SJCRH30 (cell line): ENCODE data around the gene GPATCH8. TPM values are rescaled to one million over a fixed set of nuclear protein-coding genes. Genes with fewer than 3 reads are reported as not detected.
"Not testable (repeated sequence)": the region's sequence is repeated elsewhere in the genome, so short reads cannot be mapped to it uniquely, and the experiment has no call there.

Source experiments
- DNase-seq, 2 experiments: peaks; one replicate each; pipeline ENCODE4 v3.0.0-alpha.2; 2015 to 2020
- H3K27ac ChIP-seq: fragments of 250-450 bp; sonication (Bioruptor Pico); 2 replicates; pipeline ENCODE4 v1.5.1; 2020; ENCODE audit warnings: mild to moderate bottlenecking, moderate library complexity
- H3K27me3 ChIP-seq: fragments of 250-450 bp; sonication (Bioruptor Pico); 2 replicates; pipeline ENCODE4 v1.5.1; 2020; ENCODE audit warnings: mild to moderate bottlenecking, moderate library complexity
- H3K36me3 ChIP-seq: fragments of 250-450 bp; sonication (Bioruptor Pico); 2 replicates; pipeline ENCODE4 v1.5.1; 2020; ENCODE audit warnings: mild to moderate bottlenecking, moderate library complexity
- H3K4me1 ChIP-seq: fragments of 250-450 bp; sonication (Bioruptor Pico); 2 replicates; pipeline ENCODE4 v1.5.1; 2020; ENCODE audit warnings: mild to moderate bottlenecking, moderate library complexity
- H3K4me3 ChIP-seq: fragments of 250-450 bp; sonication (Bioruptor Pico); 2 replicates; pipeline ENCODE4 v1.5.1; 2020; ENCODE audit warnings: mild to moderate bottlenecking, moderate library complexity
- H3K9me3 ChIP-seq: fragments of 250-450 bp; sonication (Bioruptor Pico); replicated peaks from 2 replicates; pipeline ENCODE4 v1.5.1; 2020; ENCODE audit warnings: mild to moderate bottlenecking, moderate library complexity
- total RNA-seq: library from RNA; depleted of rRNA; stranded (reverse); fragments of >200 nt; shearing (Covaris generic); gene quantifications from 2 replicates; pipeline ENCODE4 v1.2.3, GENCODE V29; 2014; rRNA removed

Gene GPATCH8
- 22.2 and 24.3 TPM in 2 replicates for total RNA-seq

GRCh38 chr17:44503147-44504029, at the start of gene GPATCH8:
Gene GPATCH8 (minus strand): TSS chr17:44503406. CDS start chr17:44503370, 36 bp downstream.
- DNase-seq = peak; percentile 96 to 97
- Histone ChIP-seq H3K36me3 (peaks cover 6% of the 10 kb centered on the region; the same call in 1 of the 2 replicates), H3K9me3 (no peaks in the 10 kb centered on the region), H3K27me3 (no peaks in the 10 kb centered on the region), H3K4me3 (peak within 1 kb of the TSS; percentile 88), H3K27ac (peak within 1 kb of the TSS; percentile 87), H3K4me1 (peaks cover 3% of the 10 kb centered on the region; the same call in 1 of the 2 replicates)

GRCh38 chr17:44552361-44552760, 49.2 kb upstream of the GPATCH8 start:
- no peak overlapping the region for H3K4me3 ChIP-seq
- no peaks in the 10 kb centered on the region for H3K9me3 ChIP-seq
- DNase-seq = peak in 1 of 2 experiments; percentile 31
- H3K36me3 ChIP-seq = no peaks in the 10 kb centered on the region
- H3K4me1 ChIP-seq = peaks cover 21% of the 10 kb centered on the region
- no peaks in the 10 kb centered on the region for H3K27me3 ChIP-seq
- no peak overlapping the region for H3K27ac ChIP-seq

DNA sequence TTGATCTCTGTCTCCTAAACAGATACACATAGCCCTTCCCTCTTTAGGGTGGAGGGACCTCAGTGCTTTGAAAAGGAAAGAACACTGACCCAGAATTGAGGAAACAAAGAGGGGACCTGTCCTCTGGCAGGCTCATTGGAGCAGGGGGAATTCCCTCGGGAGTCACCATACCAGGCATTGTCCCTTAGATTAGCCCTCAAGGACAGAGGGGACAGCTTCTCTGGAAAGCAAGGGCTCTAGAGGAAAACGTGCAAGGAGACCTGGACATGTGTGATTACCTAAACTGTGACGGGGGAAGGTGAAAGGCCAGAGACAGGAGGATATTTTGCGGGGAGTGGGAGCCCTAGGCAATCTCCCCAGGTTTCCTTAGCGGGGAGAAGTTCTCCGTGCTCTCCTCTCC, 46.5 kb upstream of the GPATCH8 start:
- Histone ChIP-seq H3K4me1 (peaks cover 22% of the 10 kb centered on the region), H3K9me3 (no peaks in the 10 kb centered on the region), H3K27me3 (no peaks in the 10 kb centered on the region), H3K4me3 (no peak overlapping the region), H3K27ac (no peak overlapping the region), H3K36me3 (no peaks in the 10 kb centered on the region)
- DNase-seq = no peak

DNA sequence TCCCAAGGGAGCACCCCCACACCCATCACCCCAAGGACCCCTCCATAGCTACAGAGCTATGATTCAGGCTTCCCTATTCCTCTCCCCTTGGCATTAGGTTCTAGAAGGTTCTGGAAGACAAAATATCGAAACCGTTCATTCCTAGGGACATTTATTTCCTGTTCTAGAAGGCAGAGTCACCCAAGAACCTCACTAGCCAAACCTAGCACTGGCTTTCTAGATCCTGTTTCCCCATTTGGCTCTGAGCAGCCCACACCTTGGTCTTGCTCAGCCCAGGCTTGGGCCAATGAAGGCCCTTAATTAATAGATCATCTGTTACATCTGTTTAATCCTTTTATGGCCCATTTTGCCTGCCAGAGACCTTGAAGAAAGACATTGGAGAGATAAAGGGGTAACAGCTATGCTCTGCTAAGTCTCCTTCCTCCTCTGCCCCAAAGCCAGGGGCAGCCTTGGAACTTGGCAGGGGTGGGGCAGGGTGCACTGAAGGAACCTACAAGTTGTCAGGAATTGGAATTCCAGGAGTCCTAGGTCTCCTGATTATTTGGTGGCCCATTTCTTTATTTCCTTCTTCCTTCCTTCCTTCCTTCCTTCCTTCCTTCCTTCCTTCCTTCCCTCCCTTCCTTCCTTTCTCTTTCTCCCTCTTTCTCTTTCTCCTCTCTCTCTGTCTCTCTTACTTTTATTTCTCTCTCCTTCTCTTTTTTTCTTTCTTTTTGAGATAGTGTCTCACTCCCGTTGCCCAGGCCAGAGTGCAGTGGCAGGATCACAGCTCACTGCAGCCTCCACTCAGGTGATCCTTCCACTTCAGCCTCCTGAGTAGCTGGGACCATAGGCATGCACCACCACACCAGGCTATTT, 45.4 kb upstream of the GPATCH8 start:
- peaks cover 33% of the 10 kb centered on the region for H3K4me1 ChIP-seq
- no peaks in the 10 kb centered on the region for H3K9me3 ChIP-seq
- no peak overlapping the region for H3K27ac ChIP-seq
- H3K36me3 ChIP-seq = no peaks in the 10 kb centered on the region
- H3K27me3 ChIP-seq = no peaks in the 10 kb centered on the region
- DNase-seq = no peak
- no peak overlapping the region for H3K4me3 ChIP-seq

DNA sequence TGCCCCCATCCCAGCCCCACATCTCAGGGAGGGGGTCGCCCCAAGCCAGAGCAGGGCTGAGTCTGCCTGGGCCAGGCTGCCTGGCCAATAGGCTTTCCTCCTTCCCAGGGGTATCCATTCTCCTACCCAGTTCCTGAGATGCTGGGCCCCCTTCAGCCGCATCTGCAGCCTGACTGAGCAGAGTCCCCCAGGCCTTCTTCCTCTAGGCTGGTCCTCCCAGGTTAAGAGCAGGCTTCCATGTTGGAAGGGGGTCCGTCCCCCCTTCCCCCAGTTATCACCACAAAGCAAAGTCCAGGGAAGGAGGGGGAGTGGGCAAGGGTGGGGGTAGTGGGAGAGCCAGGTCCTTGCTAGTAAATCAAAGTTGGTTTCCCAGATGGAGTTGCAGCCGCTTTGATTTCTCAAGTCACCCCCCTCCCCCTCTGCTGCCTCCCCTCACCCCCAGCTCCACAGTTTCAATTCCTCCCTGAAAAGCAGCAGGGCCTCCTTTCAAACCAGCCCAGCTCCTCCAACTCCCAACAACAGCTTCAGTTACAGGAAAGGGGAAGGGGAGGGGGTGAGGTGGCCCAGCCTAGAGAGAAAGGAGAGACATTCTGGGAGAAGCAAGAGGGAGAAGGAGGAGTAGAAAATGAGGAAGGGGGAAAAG, 44.5 kb upstream of the GPATCH8 start:
- peak overlapping the region; percentile 42; the same call in 1 of the 2 replicates for H3K27ac ChIP-seq
- H3K4me1 ChIP-seq = peaks cover 41% of the 10 kb centered on the region
- H3K27me3 ChIP-seq = no peaks in the 10 kb centered on the region
- H3K36me3 ChIP-seq = no peaks in the 10 kb centered on the region
- no peak for DNase-seq
- no peak overlapping the region for H3K4me3 ChIP-seq
- no peaks in the 10 kb centered on the region for H3K9me3 ChIP-seq

DNA sequence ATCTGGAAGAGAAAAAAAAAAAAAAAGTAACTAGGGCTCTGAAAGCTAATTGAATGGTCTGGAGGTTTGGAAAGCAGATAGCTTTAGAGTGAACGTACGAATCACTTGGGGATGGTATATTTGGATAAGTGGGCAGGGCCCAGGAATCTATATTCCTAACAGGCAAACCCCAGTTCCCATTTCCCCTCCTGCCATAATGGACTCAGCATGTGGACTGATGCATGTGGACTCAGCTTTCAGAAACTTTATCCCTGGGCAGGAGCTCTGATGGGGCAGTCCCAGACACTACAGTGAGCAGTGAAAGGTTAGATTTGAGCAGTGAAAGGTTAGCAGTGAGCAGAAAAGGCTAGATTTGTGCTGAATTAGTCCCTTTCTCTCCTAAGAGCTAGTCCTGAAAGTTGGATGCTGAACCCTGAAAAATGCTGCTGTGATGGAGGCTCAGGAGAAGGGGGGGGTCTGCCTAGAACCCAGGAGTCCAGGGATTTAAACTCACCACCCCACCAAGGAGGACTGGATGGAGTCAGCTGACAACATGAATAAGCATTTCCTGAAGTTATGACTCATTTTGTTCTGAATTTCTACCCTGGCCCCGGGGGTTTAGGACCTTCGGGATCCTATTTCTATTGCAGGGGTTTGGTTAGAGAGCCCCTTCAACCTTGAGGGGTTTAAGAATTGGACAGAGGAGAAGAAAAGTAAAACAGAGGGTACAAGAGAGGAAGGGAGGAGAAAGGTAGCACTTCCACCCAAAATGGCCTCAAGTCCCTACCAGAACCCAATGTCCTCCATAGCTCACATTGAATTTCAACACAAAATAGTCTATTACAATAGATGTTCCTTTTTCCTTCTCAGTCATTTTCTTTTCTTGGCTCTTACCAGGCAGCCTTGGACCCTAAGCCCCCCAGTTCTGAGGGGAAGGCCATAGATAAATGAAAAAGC, 43.7 kb upstream of the GPATCH8 start:
- H3K36me3 ChIP-seq = no peaks in the 10 kb centered on the region
- peak overlapping the region; percentile 42; the same call in 1 of the 2 replicates for H3K27ac ChIP-seq
- H3K27me3 ChIP-seq = no peaks in the 10 kb centered on the region
- DNase-seq = peak in 1 of 2 experiments; percentile 27
- no peaks in the 10 kb centered on the region for H3K9me3 ChIP-seq
- no peak overlapping the region for H3K4me3 ChIP-seq
- H3K4me1 ChIP-seq = peaks cover 48% of the 10 kb centered on the region

GRCh38 chr17:44543905-44544523, 40.8 kb upstream of the GPATCH8 start:
- no peak for DNase-seq
- Histone ChIP-seq H3K36me3 (no peaks in the 10 kb centered on the region), H3K4me3 (no peak overlapping the region), H3K4me1 (peaks cover 52% of the 10 kb centered on the region), H3K9me3 (no peaks in the 10 kb centered on the region), H3K27ac (peak overlapping the region; percentile 81; the same call in 1 of the 2 replicates), H3K27me3 (no peaks in the 10 kb centered on the region)

DNA sequence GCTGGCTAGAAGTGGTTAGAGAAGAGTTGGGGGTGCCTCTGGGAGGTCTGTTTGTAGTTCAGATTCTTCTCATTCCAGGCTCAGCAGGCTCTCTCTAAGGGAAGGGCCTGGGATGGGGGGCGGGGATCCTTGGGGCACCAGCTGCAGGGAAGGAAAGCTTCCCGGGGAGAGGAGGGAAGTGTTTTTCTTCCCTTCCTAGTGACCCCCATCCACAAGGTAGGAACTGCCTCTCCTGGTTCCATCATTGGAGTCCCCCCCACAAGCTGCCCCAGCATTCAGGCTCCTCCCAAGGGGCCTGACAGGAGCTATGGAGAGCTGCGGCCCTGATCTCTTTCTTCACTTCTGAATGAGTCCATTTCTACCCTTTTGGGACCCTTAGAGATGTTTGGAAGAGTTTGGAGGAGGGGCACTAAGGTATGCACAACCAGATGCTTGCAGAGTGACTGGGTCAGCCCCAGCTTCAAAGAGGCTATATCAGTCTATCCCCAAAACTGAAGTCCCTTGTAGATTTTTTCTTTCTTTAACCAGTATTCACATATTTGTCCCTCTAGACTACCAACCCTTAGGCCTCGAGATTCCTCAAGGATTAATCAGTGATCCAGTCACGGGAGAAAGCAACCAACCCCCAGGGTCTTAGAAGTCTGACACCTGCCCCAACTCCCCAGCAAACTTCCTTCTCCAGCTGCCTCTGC, 40.2 kb upstream of the GPATCH8 start:
- H3K4me3 ChIP-seq = no peak overlapping the region
- H3K4me1 ChIP-seq = peaks cover 50% of the 10 kb centered on the region
- H3K27ac ChIP-seq = peak overlapping the region; percentile 81
- H3K27me3 ChIP-seq = no peaks in the 10 kb centered on the region
- no peaks in the 10 kb centered on the region for H3K36me3 ChIP-seq
- no peaks in the 10 kb centered on the region for H3K9me3 ChIP-seq
- peak; percentile 69 to 78 for DNase-seq

DNA sequence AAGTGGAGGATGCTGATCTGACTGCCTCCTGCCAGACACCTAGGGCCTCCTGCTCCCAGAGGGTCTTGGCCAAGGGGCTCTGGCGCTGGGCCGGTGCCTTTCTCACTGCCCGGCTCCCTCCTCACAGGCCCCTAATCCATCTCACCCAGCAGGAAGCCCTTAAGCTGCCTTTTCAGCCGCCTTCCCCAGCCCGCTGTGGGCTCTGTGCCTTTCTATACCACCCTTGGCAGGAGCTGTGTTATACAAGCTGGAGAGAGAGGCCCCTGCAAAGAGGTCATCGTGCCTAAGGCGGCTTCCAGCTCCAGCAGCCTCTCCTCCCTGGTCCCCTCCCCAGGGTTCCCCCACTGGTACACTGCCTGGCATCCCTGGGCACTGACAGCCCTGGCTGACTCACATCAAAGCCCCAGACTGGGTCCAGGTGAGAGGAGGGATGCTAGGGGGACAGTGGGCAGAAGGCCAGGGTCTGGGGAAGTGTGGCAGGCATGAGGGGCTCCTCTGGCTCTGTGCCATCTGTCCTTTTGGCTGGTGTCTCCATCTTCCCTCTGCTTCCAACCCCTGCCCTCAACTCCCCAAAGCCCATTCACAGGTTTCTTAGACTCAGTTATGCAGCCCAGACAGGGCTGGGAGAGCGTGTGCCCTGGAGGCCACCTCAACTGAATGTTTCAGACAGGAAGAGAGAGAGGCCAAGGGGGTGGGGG, 38.8 kb upstream of the GPATCH8 start:
- peak in 1 of 2 experiments; percentile 28 for DNase-seq
- no peaks in the 10 kb centered on the region for H3K27me3 ChIP-seq
- H3K27ac ChIP-seq = no peak overlapping the region; the same call in 1 of the 2 replicates
- no peaks in the 10 kb centered on the region for H3K9me3 ChIP-seq
- H3K4me1 ChIP-seq = peaks cover 39% of the 10 kb centered on the region
- no peaks in the 10 kb centered on the region for H3K36me3 ChIP-seq
- H3K4me3 ChIP-seq = no peak overlapping the region

- Histone ChIP-seq H3K36me3 (no peaks in the 10 kb centered on the region), H3K27ac (no peak overlapping the region), H3K4me3 (no peak overlapping the region), H3K27me3 (no peaks in the 10 kb centered on the region), H3K9me3 (no peaks in the 10 kb centered on the region), H3K4me1 (peaks cover 38% of the 10 kb centered on the region)
- no peak for DNase-seq
These were observed 37.3 kb upstream of the GPATCH8 start for GRCh38 chr17:44540246-44541084.

GRCh38 chr17:44539673-44540072, 36.5 kb upstream of the GPATCH8 start:
- Histone ChIP-seq H3K4me1 (peaks cover 32% of the 10 kb centered on the region), H3K4me3 (no peak overlapping the region), H3K27ac (no peak overlapping the region), H3K27me3 (no peaks in the 10 kb centered on the region), H3K36me3 (no peaks in the 10 kb centered on the region), H3K9me3 (no peaks in the 10 kb centered on the region)
- DNase-seq = no peak

- not testable (repeated sequence) for H3K36me3 ChIP-seq, DNase-seq, H3K4me3 ChIP-seq, H3K27me3 ChIP-seq, H3K9me3 ChIP-seq, H3K27ac ChIP-seq
- peaks cover 18% of the 10 kb centered on the region for H3K4me1 ChIP-seq
These were observed 34.7 kb upstream of the GPATCH8 start for GRCh38 chr17:44537922-44538321.
